Measurements from ENCODE around the gene HECTD1. TPM values are rescaled to one million over a fixed set of nuclear protein-coding genes. Genes with fewer than 3 reads are reported as not detected.

HECTD1 gene
- total and polyA plus RNA-seq, 9 of the 15 experiments (the other 6 are each of a cell fraction or from before 2014, with no cell fraction given) = 27.9 to 111 (median 78.1) TPM

- 95% methylated on average over 4 of the region's 4 CpGs for WGBS (ENCODE audit: insufficient coverage, low coverage, missing lambda C conversion rate)
- Histone ChIP-seq H3K4me1 (replicated peaks in 1 of 2; ENCODE audit: control insufficient read depth in 2 of 2, insufficient read depth in 2 of 2, low read length in 2 of 2) (no peaks in the 10 kb centered on the region), H3K4me2 (ENCODE audit: insufficient read depth, low read length) (no peak overlapping the region), H4K20me1 (replicated peaks; ENCODE audit: control insufficient read depth, insufficient read depth, low read length) (no peaks in the 10 kb centered on the region), H3K36me3 (ENCODE audit: control insufficient read depth, insufficient read depth, low read length) (peaks cover 79% of the 10 kb centered on the region), H3K9me3 (replicated peaks; ENCODE audit: control insufficient read depth, insufficient read depth, low read depth, low read length) (no peaks in the 10 kb centered on the region), H3K9ac (ENCODE audit: insufficient read depth in 1 of 2, low read depth in 2 of 2, low read length in 2 of 2) (no peak overlapping the region), H3K27me3 (ENCODE audit: control insufficient read depth in 2 of 2, insufficient read depth in 2 of 2, low read length in 2 of 2) (no peaks in the 10 kb centered on the region), H3K79me2 (ENCODE audit: control insufficient read depth, insufficient read depth, low read length) (no peaks in the 10 kb centered on the region), H3K4me3 (no peak overlapping the region), H3K9me1 (ENCODE audit: control insufficient read depth, insufficient read depth, low read length) (no peaks in the 10 kb centered on the region), H3K27ac (ENCODE audit: extremely low read depth, low read depth, low read length) (no peak overlapping the region), H2AFZ (ENCODE audit: low read depth, low read length) (no peak overlapping the region)
- in situ Hi-C loops (cut with MboI) = no loop called here
- POLR2A ChIA-PET = no interaction called here
- CTCF ChIA-PET (ENCODE audit: low intra/inter-chr PET ratio) = no interaction called here
- DNase-seq (ENCODE audit: extremely low read depth in 1 of 4, low spot score in 3 of 4) (no peak), FAIRE-seq (no peak), ATAC-seq (no peak)
- intact Hi-C loops (cut with micrococcal nuclease) = no loop called here
- no TSS peak for BruUV-seq (replicated peaks)
- no peak for TF ChIP-seq BCOR (IDR thresholded peaks at IDR 0.05)
- TF ChIP-seq SP2 (IDR thresholded peaks at IDR 0.05; ENCODE audit: extremely low read depth, low read depth, low read length, poor library complexity, severe bottlenecking) = no peak
- TF ChIP-seq DEAF1 (CRISPR knock-in tag; IDR thresholded peaks at IDR 0.05) = no peak
- no peak for TF ChIP-seq KAT2B (IDR thresholded peaks at IDR 0.05; ENCODE audit: low read depth, low read length)
- TF ChIP-seq MAZ (CRISPR knock-in tag; conservative IDR thresholded peaks at IDR 0.05 in 1 of 2, IDR thresholded peaks at IDR 0.05 in 1 of 2) = no peak
- no peak for TF ChIP-seq FOXM1 (IDR thresholded peaks at IDR 0.05; ENCODE audit: low read depth)
- TF ChIP-seq FOXM1 (CRISPR knock-in tag; IDR thresholded peaks at IDR 0.05; ENCODE audit: low read depth) = no peak
- TF ChIP-seq ZNF3 (CRISPR knock-in tag; IDR thresholded peaks at IDR 0.05) = no peak
- TF ChIP-seq NBN (IDR thresholded peaks at IDR 0.05; ENCODE audit: low read depth) = no peak
- TF ChIP-seq ZNF639 (CRISPR knock-in tag; conservative IDR thresholded peaks at IDR 0.05 in 1 of 2, IDR thresholded peaks at IDR 0.05 in 1 of 2) = no peak
- no peak for TF ChIP-seq ZNF239 (CRISPR knock-in tag; IDR thresholded peaks at IDR 0.05)
- no peak for TF ChIP-seq MCM2 (IDR thresholded peaks at IDR 0.05; ENCODE audit: low read depth)
- TF ChIP-seq HMG20B (CRISPR knock-in tag; IDR thresholded peaks at IDR 0.05) = no peak
- no peak for TF ChIP-seq PHB2 (IDR thresholded peaks at IDR 0.05; ENCODE audit: low read depth)
- TF ChIP-seq MLX (CRISPR knock-in tag; conservative IDR thresholded peaks at IDR 0.05) = no peak
- no peak for TF ChIP-seq ZFP91 (CRISPR knock-in tag; IDR thresholded peaks at IDR 0.05)
Observed at GRCh38 chr14:31139301-31139847, 68.2 kb downstream of the HECTD1 start.

Measured in K562 (cell line).